HepG2 (cell line): ENCODE measurements around the gene NEBL. TPM values are rescaled to one million over a fixed set of nuclear protein-coding genes. Genes with fewer than 3 reads are reported as not detected.

Source experiments
- ATAC-seq: fragments of 200-7000 bp; cut with Tn5 transposase; 3 replicates; pipeline ENCODE4 v1.9.1; 2020; ENCODE audit warnings: mild to moderate bottlenecking, moderate library complexity
- BruUV-seq: library from RNA; stranded (reverse); fragments of 400-500 nt; replicated peaks from 2 replicates; lab custom pipeline; 2021; lab: Mats Ljungman, UMichigan
- CTCF ChIA-PET: fragments of 300-600 bp; formaldehyde crosslinking; extraction: SDS; loops from one replicate; lab custom pipeline; 2021; ENCODE audit warnings: low total read pairs, inconsistent platforms, low intra/inter-chr PET ratio; lab: Yijun Ruan, JAX
- POLR2A ChIA-PET: fragments of 350-600 bp; sonication (Branson Sonifier 250); formaldehyde crosslinking; loops from one replicate; lab custom pipeline; 2020; ENCODE audit warnings: antibody characterized with exemption, inconsistent platforms; lab: Yijun Ruan, JAX
- DNase-seq: peaks from one replicate; pipeline ENCODE4 v3.0.0-alpha.2; 2015; ENCODE audit warnings: low spot score
- FAIRE-seq: peaks from 3 replicates; lab custom pipeline; 2011; peaks lifted over from hg19 to GRCh38; lab: Jason Lieb, UNC
- H2AFZ ChIP-seq: one replicate; pipeline ENCODE4 v1.6.1; 2011; ENCODE audit warnings: low read length, inconsistent platforms
- H3K27ac ChIP-seq: fragments of 300-600 bp; 3 replicates; pipeline ENCODE4 v1.8.0; 2011; ENCODE audit warnings: mixed run types, mild to moderate bottlenecking, mixed read lengths, low read length, inconsistent platforms; ENCODE audit not compliant: insufficient read depth; ENCODE audit errors: extremely low read length
- H3K27me3 ChIP-seq, 2 experiments: fragments of 200-600 bp in 1 of 2; 2 replicates in 1 of 2; 3 replicates in 1 of 2; pipeline versions ENCODE4 v1.6.0 to v1.8.0; 2011; ENCODE audit warnings: low read length in 2 of 2, mild to moderate bottlenecking in 2 of 2, moderate library complexity in 2 of 2, inconsistent platforms in 1 of 2; ENCODE audit not compliant: insufficient read depth in 2 of 2, control insufficient read depth in 1 of 2
- H3K36me3 ChIP-seq, 2 experiments: fragments of 200-600 bp in 1 of 2; replicated peaks in 1 of 2; 2 replicates in 1 of 2; 3 replicates in 1 of 2; pipeline versions ENCODE4 v1.5.1 to v1.8.0; 2011; ENCODE audit warnings: low read length in 2 of 2, inconsistent platforms in 1 of 2; ENCODE audit not compliant: insufficient read depth in 2 of 2, control insufficient read depth in 1 of 2
- H3K4me1 ChIP-seq: 2 replicates; pipeline ENCODE4 v1.5.1; 2012; ENCODE audit warnings: low read length, inconsistent platforms; ENCODE audit not compliant: insufficient read depth
- H3K4me2 ChIP-seq: 2 replicates; pipeline ENCODE4 v1.6.0; 2011; ENCODE audit warnings: low read depth, low read length, inconsistent platforms
- H3K4me3 ChIP-seq, 3 experiments: fragments of 200-600 bp in 1 of 3; sonication (generic), shearing (Covaris generic) in 1 of 3; replicated peaks in 1 of 3; 2 replicates each; pipeline ENCODE4 v1.5.1; 2011 to 2016; ENCODE audit warnings: low read length in 3 of 3, inconsistent platforms in 2 of 3, low read depth in 2 of 3, mild to moderate bottlenecking in 2 of 3, control low read depth in 1 of 3, mixed read lengths in 1 of 3; ENCODE audit not compliant: insufficient read depth in 1 of 3
- H3K79me2 ChIP-seq: one replicate; pipeline ENCODE4 v1.6.1; 2011; ENCODE audit warnings: low read length, inconsistent platforms; ENCODE audit not compliant: insufficient read depth
- H3K9ac ChIP-seq: 2 replicates; pipeline ENCODE4 v1.6.0; 2011; ENCODE audit warnings: mild to moderate bottlenecking, low read depth, low read length, inconsistent platforms; ENCODE audit not compliant: insufficient read depth
- H3K9me3 ChIP-seq: 2 replicates; pipeline ENCODE4 v1.5.1; 2012; ENCODE audit warnings: mild to moderate bottlenecking, low read length
- H4K20me1 ChIP-seq: 2 replicates; pipeline ENCODE4 v1.6.0; 2011; ENCODE audit warnings: inconsistent platforms, mild to moderate bottlenecking, low read length, moderate library complexity; ENCODE audit not compliant: insufficient read depth
- ATM ChIP-seq: fragments of 450-650 bp; IDR thresholded peaks from 2 replicates; pipeline ENCODE4 v1.7.1; 2017; ENCODE audit warnings: mild to moderate bottlenecking, borderline replicate concordance
- MAFF ChIP-seq: IDR thresholded peaks from 2 replicates; pipeline ENCODE4 v1.6.1; 2011; ENCODE audit warnings: low read depth, low read length, improper control_type of control experiment
- MAFK ChIP-seq, 2 experiments: IDR thresholded peaks in 1 of 2; conservative IDR thresholded peaks in 1 of 2; 2 replicates each; pipeline ENCODE4 v1.6.1; 2011; ENCODE audit warnings: improper control_type of control experiment in 2 of 2, low read length in 2 of 2
- SIN3B ChIP-seq: fragments of 150-350 bp; IDR thresholded peaks from 2 replicates; pipeline ENCODE4 v1.6.1; 2014; ENCODE audit warnings: low read length
- SP4 ChIP-seq: sonication (generic); formaldehyde crosslinking; IDR thresholded peaks from 2 replicates; pipeline ENCODE4 v1.8.1; 2023; ENCODE audit warnings: mild to moderate bottlenecking, missing genetic modification reagents
- ZFYVE20 ChIP-seq: sonication (generic); formaldehyde crosslinking; IDR thresholded peaks from 2 replicates; pipeline ENCODE4 v1.8.0; 2023; ENCODE audit warnings: low read depth, mild to moderate bottlenecking, moderate library complexity, missing genetic modification reagents, borderline replicate concordance
- ZNF234 ChIP-seq: sonication (generic); formaldehyde crosslinking; conservative IDR thresholded peaks from 2 replicates; pipeline ENCODE4 v1.5.1; 2020; ENCODE audit warnings: mild to moderate bottlenecking, missing genetic modification reagents
- ZSCAN25 ChIP-seq: sonication (generic); formaldehyde crosslinking; IDR thresholded peaks from 2 replicates; pipeline ENCODE4 v1.8.0; 2022; ENCODE audit warnings: mild to moderate bottlenecking, missing genetic modification reagents
- WGBS: methylation state at CpG from one replicate; pipeline ENCODE4 v1.1.6; 2017; ENCODE audit warnings: low lambda C conversion rate; 5-methylcytosine and 5-hydroxymethylcytosine counted together
- in situ Hi-C: cut with HindIII; loops from 2 replicates; pipeline ENCODE4 v1.10.0; 2017; ENCODE audit warnings: low pct_unique_long_range_greater_than_20kb; ENCODE audit not compliant: extremely low pct_ligation_motif_present
- intact Hi-C: fragments of 100-400 bp; cut with micrococcal nuclease; formaldehyde crosslinking; loops from one replicate; pipeline ENCODE4 v1.10.0; 2022; ENCODE audit not compliant: unreplicated experiment
- polyA plus RNA-seq, 8 experiments: library from polyadenylated mRNA; depleted of rRNA in 3 of 8; stranded (reverse) in 7 of 8; unstranded in 1 of 8; fragments of >200 nt; fragmentation: Illumina TruSeq in 4 of 8; extraction: Trizol in 4 of 8; gene quantifications; 2 replicates each; pipeline versions ENCODE4 v1.2.1 to v1.2.3, GENCODE V29; 2011 to 2016; ENCODE audit warnings: low read depth in 4 of 8, missing spikeins in 1 of 8, mixed read lengths in 1 of 8; ENCODE audit not compliant: insufficient read depth in 1 of 8
- total RNA-seq, 5 experiments: library from RNA; depleted of rRNA; stranded (reverse); fragments of >200 nt; fragmentation: Illumina TruSeq; extraction: Trizol; gene quantifications; 2 replicates each; pipeline ENCODE4 v1.2.3, GENCODE V29; 2016; ENCODE audit warnings: low read depth in 1 of 5

The NEBL gene
- total and polyA plus RNA-seq, 2 of the 13 experiments (the other 11 are each of a cell fraction or from before 2014, with no cell fraction given), result not detected

GRCh38 chr10:20883552-20883951 is 13.6 kb downstream of the NEBL start:
- Histone ChIP-seq H3K9me3 (no peaks in the 10 kb centered on the region), H3K79me2 (no peaks in the 10 kb centered on the region), H4K20me1 (no peaks in the 10 kb centered on the region), H3K4me1 (no peaks in the 10 kb centered on the region), H3K27me3 (0 out of 5 replicates have a peak, but pooled peaks cover 0 to 2% of the 10 kb centered on the region in 2 experiments), H3K4me3 (no peak overlapping the region), H3K4me2 (no peak overlapping the region), H3K9ac (no peak overlapping the region), H3K36me3 (no peaks in the 10 kb centered on the region), H3K27ac (no peak overlapping the region), H2AFZ (no peak overlapping the region)
- no peak for DNase-seq
- FAIRE-seq, result no peak
- TF ChIP-seq MAFF (peak; percentile 98), ZFYVE20 (CRISPR knock-in tag) (no peak), ZSCAN25 (CRISPR knock-in tag) (no peak), ZNF234 (CRISPR knock-in tag) (no peak), SP4 (CRISPR knock-in tag) (no peak), MAFK (conservative IDR thresholded peaks at IDR 0.05 in 1 of 2, IDR thresholded peaks at IDR 0.05 in 1 of 2; ENCODE audit: low read length in 2 of 2) (peak; percentile 98 to 99)
- CTCF ChIA-PET, result no interaction called here
- WGBS, result 50% methylated on average over 2 of the region's 2 CpGs
- POLR2A ChIA-PET, result no interaction called here
- BruUV-seq, result no TSS peak
- intact Hi-C loops (no loop called here), in situ Hi-C loops (no loop called here)
- no peak for ATAC-seq

GRCh38 chr10:20882091-20882490 is 15.0 kb downstream of the NEBL start:
- POLR2A ChIA-PET, result no interaction called here

More at GRCh38 chr10:20882091-20882490, 15.0 kb downstream of the NEBL start:
- Histone ChIP-seq H3K9me3 (no peaks in the 10 kb centered on the region), H4K20me1 (no peaks in the 10 kb centered on the region), H3K9ac (no peak overlapping the region), H3K4me3 (no peak overlapping the region), H3K36me3 (no peaks in the 10 kb centered on the region), H3K4me1 (no peaks in the 10 kb centered on the region), H3K27ac (no peak overlapping the region), H2AFZ (no peak overlapping the region), H3K4me2 (no peak overlapping the region), H3K79me2 (no peaks in the 10 kb centered on the region), H3K27me3 (0 out of 5 replicates have a peak, but pooled peaks cover 0 to 2% of the 10 kb centered on the region in 2 experiments)
- intact Hi-C loops (no loop called here), in situ Hi-C loops (no loop called here)
- FAIRE-seq, result no peak
- CTCF ChIA-PET, result no interaction called here
- no peak for DNase-seq
- no peak for ATAC-seq
- no peak for TF ChIP-seq SIN3B
- TF ChIP-seq ATM, result 0 out of 2 replicates have a peak, but pooled peaks have one; percentile 40
- no TSS peak for BruUV-seq
- WGBS, result 1% methylated on average over 2 of the region's 2 CpGs
